Rectal smooth muscle tissue (tissue), 1 donor: Measurements from ENCODE around the gene DNASE1L2.

Experiments
- H3K27ac ChIP-seq: one replicate; pipeline ENCODE4 v1.7.0; 2013; ENCODE audit warnings: low read depth, low read length, inconsistent platforms
- H3K27me3 ChIP-seq: one replicate; pipeline ENCODE4 v1.7.0; 2013; ENCODE audit warnings: low read length; ENCODE audit not compliant: control insufficient read depth, insufficient read depth
- H3K36me3 ChIP-seq: one replicate; pipeline ENCODE4 v1.7.0; 2013; ENCODE audit warnings: low read length; ENCODE audit not compliant: control insufficient read depth, insufficient read depth
- H3K4me1 ChIP-seq: one replicate; pipeline ENCODE4 v1.7.0; 2013; ENCODE audit warnings: low read length; ENCODE audit not compliant: control insufficient read depth, insufficient read depth
- H3K4me3 ChIP-seq: one replicate; pipeline ENCODE4 v1.7.0; 2013; ENCODE audit warnings: low read length
- H3K9ac ChIP-seq: one replicate; pipeline ENCODE4 v1.7.0; 2013; ENCODE audit warnings: low read length

Gene DNASE1L2

GRCh38 chr16:2273931-2274330, 37.7 kb downstream of the DNASE1L2 start:
- Histone ChIP-seq H3K27me3 (no peaks in the 10 kb centered on the region), H3K9ac (no peak overlapping the region), H3K36me3 (no peaks in the 10 kb centered on the region), H3K27ac (no peak overlapping the region), H3K4me3 (no peak overlapping the region), H3K4me1 (peaks cover 9% of the 10 kb centered on the region)

- no peak overlapping the region for H3K4me3 ChIP-seq
- no peak overlapping the region for H3K27ac ChIP-seq
- no peaks in the 10 kb centered on the region for H3K4me1 ChIP-seq
- H3K27me3 ChIP-seq: no peaks in the 10 kb centered on the region
- H3K36me3 ChIP-seq: no peaks in the 10 kb centered on the region
- no peak overlapping the region for H3K9ac ChIP-seq
Observed at GRCh38 chr16:2275476-2276367, 39.5 kb downstream of the DNASE1L2 start.

- H3K36me3 ChIP-seq: no peaks in the 10 kb centered on the region
- H3K9ac ChIP-seq: no peak overlapping the region
- H3K4me1 ChIP-seq: no peaks in the 10 kb centered on the region
- no peak overlapping the region for H3K27ac ChIP-seq
- H3K4me3 ChIP-seq: no peak overlapping the region
- H3K27me3 ChIP-seq: no peaks in the 10 kb centered on the region
Observed at GRCh38 chr16:2276368-2277195, 40.3 kb downstream of the DNASE1L2 start.

GRCh38 chr16:2277466-2278271, 41.4 kb downstream of the DNASE1L2 start:
- no peaks in the 10 kb centered on the region for H3K27me3 ChIP-seq
- H3K36me3 ChIP-seq: no peaks in the 10 kb centered on the region

GRCh38 chr16:2278272-2278608, 42.0 kb downstream of the DNASE1L2 start:
- no peaks in the 10 kb centered on the region for H3K36me3 ChIP-seq
- H3K27ac ChIP-seq: no peak overlapping the region
- no peaks in the 10 kb centered on the region for H3K4me1 ChIP-seq
- no peak overlapping the region for H3K9ac ChIP-seq
- no peaks in the 10 kb centered on the region for H3K27me3 ChIP-seq
- H3K4me3 ChIP-seq: no peak overlapping the region

More at GRCh38 chr16:2277466-2278271, 41.4 kb downstream of the DNASE1L2 start:
- H3K4me1 ChIP-seq: no peaks in the 10 kb centered on the region
- no peak overlapping the region for H3K27ac ChIP-seq
- H3K9ac ChIP-seq: no peak overlapping the region
- H3K4me3 ChIP-seq: no peak overlapping the region

GRCh38 chr16:2278956-2279800, 42.9 kb downstream of the DNASE1L2 start:
- Histone ChIP-seq H3K4me1 (no peaks in the 10 kb centered on the region), H3K27ac (no peak overlapping the region), H3K9ac (no peak overlapping the region), H3K4me3 (no peak overlapping the region), H3K27me3 (no peaks in the 10 kb centered on the region), H3K36me3 (no peaks in the 10 kb centered on the region)

GRCh38 chr16:2280461-2280860, 44.2 kb downstream of the DNASE1L2 start:
- Histone ChIP-seq H3K27me3 (no peaks in the 10 kb centered on the region), H3K9ac (no peak overlapping the region), H3K4me1 (no peaks in the 10 kb centered on the region), H3K36me3 (no peaks in the 10 kb centered on the region), H3K4me3 (no peak overlapping the region), H3K27ac (no peak overlapping the region)

GRCh38 chr16:2280981-2281542, 44.8 kb downstream of the DNASE1L2 start:
- no peaks in the 10 kb centered on the region for H3K27me3 ChIP-seq
- no peak overlapping the region for H3K9ac ChIP-seq
- H3K36me3 ChIP-seq: no peaks in the 10 kb centered on the region
- H3K4me1 ChIP-seq: no peaks in the 10 kb centered on the region
- H3K27ac ChIP-seq: no peak overlapping the region
- H3K4me3 ChIP-seq: no peak overlapping the region

GRCh38 chr16:2282262-2282661, 46.0 kb downstream of the DNASE1L2 start:
- Histone ChIP-seq H3K27ac (no peak overlapping the region), H3K4me3 (no peak overlapping the region), H3K36me3 (no peaks in the 10 kb centered on the region), H3K27me3 (no peaks in the 10 kb centered on the region), H3K9ac (no peak overlapping the region), H3K4me1 (no peaks in the 10 kb centered on the region)

GRCh38 chr16:2282866-2283555, 46.8 kb downstream of the DNASE1L2 start:
- no peak overlapping the region for H3K9ac ChIP-seq
- H3K4me3 ChIP-seq: no peak overlapping the region
- H3K27ac ChIP-seq: no peak overlapping the region
- no peaks in the 10 kb centered on the region for H3K27me3 ChIP-seq
- H3K36me3 ChIP-seq: no peaks in the 10 kb centered on the region
- H3K4me1 ChIP-seq: no peaks in the 10 kb centered on the region
